HCT116 (cell line): ENCODE data around the gene AVPR1B. TPM values are rescaled to one million over a fixed set of nuclear protein-coding genes. Genes with fewer than 3 reads are reported as not detected.

Experiments used
- ATAC-seq: fragments of 200-7000 bp; cut with Tn5 transposase; 2 replicates; pipeline ENCODE4 v1.9.1; 2020; ENCODE audit warnings: mild to moderate bottlenecking, moderate library complexity
- BruUV-seq: library from RNA; stranded (reverse); fragments of 400-500 nt; replicated peaks from 2 replicates; lab custom pipeline; 2021; lab: Mats Ljungman, UMichigan
- CTCF ChIA-PET: fragments of 300-600 bp; sonication (Branson Sonifier 250); formaldehyde crosslinking; loops from one replicate; lab custom pipeline; 2021; ENCODE audit warnings: antibody characterized with exemption; lab: Charles Lee
- POLR2A ChIA-PET: fragments of 300-600, 350-600 bp; sonication (Branson Sonifier 250); formaldehyde crosslinking; loops from one replicate; lab custom pipeline; 2021; ENCODE audit warnings: antibody characterized with exemption; lab: Charles Lee
- RAD21 ChIA-PET, 2 experiments: fragments of 300-600 bp; sonication (Branson Sonifier 250); formaldehyde crosslinking; loops; one replicate each; lab custom pipeline; 2023; ENCODE audit warnings: low total read pairs in 2 of 2; ENCODE audit not compliant: uncharacterized antibody in 2 of 2, unreplicated experiment in 2 of 2, low non-redundant PET in 1 of 2; lab: Charles Lee
- DNase-seq: peaks from one replicate; pipeline ENCODE4 v3.0.0-alpha.2; 2010; ENCODE audit warnings: low read depth, low spot score
- H2AFZ ChIP-seq: fragments of 200-600 bp; shearing (Covaris generic), sonication (generic); 2 replicates; pipeline ENCODE4 v1.6.1; 2017; ENCODE audit warnings: low read depth, mixed run types, mixed read lengths, antibody characterized with exemption, low read length; ENCODE audit not compliant: poor library complexity, severe bottlenecking
- H3K27ac ChIP-seq: 2 replicates; pipeline ENCODE4 v1.5.1; 2012; ENCODE audit warnings: low read depth, low read length
- H3K27me3 ChIP-seq: fragments of 200-600 bp; sonication (generic); 2 replicates; pipeline ENCODE4 v1.6.1; 2016; ENCODE audit warnings: mixed run types, low read length, mixed read lengths; ENCODE audit not compliant: insufficient read depth
- H3K36me3 ChIP-seq, 2 experiments: fragments of 200-500 bp in 1 of 2; fragments of 200-600 bp in 1 of 2; sonication (Bioruptor generic) in 1 of 2; sonication (generic) in 1 of 2; 2 replicates each; pipeline versions ENCODE4 v1.5.1 to v1.6.1; 2014 to 2016; ENCODE audit warnings: low read length in 2 of 2, inconsistent platforms in 1 of 2, mixed read lengths in 1 of 2, mixed run types in 1 of 2; ENCODE audit not compliant: insufficient read depth in 2 of 2, control insufficient read depth in 1 of 2
- H3K4me1 ChIP-seq, 2 experiments: fragments of 200-600 bp in 1 of 2; sonication (generic) in 1 of 2; 2 replicates each; pipeline versions ENCODE4 v1.5.1 to v1.6.1; 2012 to 2017; ENCODE audit warnings: low read length in 2 of 2, inconsistent platforms in 1 of 2, mild to moderate bottlenecking in 1 of 2, mixed read lengths in 1 of 2, mixed run types in 1 of 2, moderate library complexity in 1 of 2; ENCODE audit not compliant: insufficient read depth in 2 of 2, control insufficient read depth in 1 of 2
- H3K4me2 ChIP-seq: fragments of 200-600 bp; sonication (generic); 2 replicates; pipeline ENCODE4 v1.6.1; 2017; ENCODE audit warnings: mixed run types, low read length, mixed read lengths
- H3K4me3 ChIP-seq, 2 experiments: fragments of 200-600 bp in 1 of 2; sonication (generic) in 1 of 2; replicated peaks in 1 of 2; 2 replicates each; pipeline ENCODE4 v1.5.1; 2011 to 2016; ENCODE audit warnings: low read length in 2 of 2, control low read depth in 1 of 2, low read depth in 1 of 2, mild to moderate bottlenecking in 1 of 2, mixed read lengths in 1 of 2, mixed run types in 1 of 2
- H3K79me2 ChIP-seq: fragments of 200-600 bp; sonication (generic); 2 replicates; pipeline ENCODE4 v1.6.1; 2017; ENCODE audit warnings: mild to moderate bottlenecking, mixed run types, low read length, moderate library complexity, mixed read lengths; ENCODE audit not compliant: insufficient read depth
- H3K9ac ChIP-seq: fragments of 200-600 bp; sonication (generic); 2 replicates; pipeline ENCODE4 v1.6.1; 2016; ENCODE audit warnings: low read length, mixed read lengths
- H3K9me2 ChIP-seq: fragments of 200-600 bp; sonication (generic), shearing (Covaris generic); 2 replicates; pipeline ENCODE4 v1.6.1; 2017; ENCODE audit warnings: mixed run types, mild to moderate bottlenecking, moderate library complexity; ENCODE audit not compliant: insufficient read depth
- H3K9me3 ChIP-seq, 2 experiments: fragments of 200-500 bp in 1 of 2; fragments of 200-600 bp in 1 of 2; sonication (Bioruptor generic) in 1 of 2; sonication (generic) in 1 of 2; 2 replicates each; pipeline ENCODE4 v1.6.1; 2014 to 2017; ENCODE audit warnings: low read length in 2 of 2, mixed read lengths in 2 of 2, inconsistent platforms in 1 of 2, low read depth in 1 of 2, mild to moderate bottlenecking in 1 of 2, mixed run types in 1 of 2, moderate library complexity in 1 of 2; ENCODE audit not compliant: control insufficient read depth in 1 of 2, insufficient read depth in 1 of 2
- H4K20me1 ChIP-seq: fragments of 200-600 bp; sonication (generic), shearing (Covaris generic); 2 replicates; pipeline ENCODE4 v1.6.1; 2017; ENCODE audit warnings: mixed run types, mild to moderate bottlenecking, moderate library complexity; ENCODE audit not compliant: insufficient read depth
- ATF3 ChIP-seq: IDR thresholded peaks from 2 replicates; pipeline ENCODE4 v1.6.1; 2012
- CBX3 ChIP-seq: IDR thresholded peaks from 2 replicates; pipeline ENCODE4 v1.6.1; 2012; ENCODE audit warnings: low read depth
- CTCF ChIP-seq, 3 experiments: fragments of 200-600 bp in 1 of 3; sonication (generic) in 1 of 3; IDR thresholded peaks in 2 of 3; conservative IDR thresholded peaks in 1 of 3; 2 replicates each; pipeline ENCODE4 v1.5.1; 2012 to 2017; ENCODE audit warnings: low read depth in 2 of 3, low read length in 2 of 3, antibody characterized with exemption in 1 of 3, borderline replicate concordance in 1 of 3, control low read depth in 1 of 3, mild to moderate bottlenecking in 1 of 3, mixed read lengths in 1 of 3, mixed run types in 1 of 3, moderate library complexity in 1 of 3; ENCODE audit not compliant: insufficient read depth in 1 of 3
- ELF1 ChIP-seq: IDR thresholded peaks from 2 replicates; pipeline ENCODE4 v1.6.1; 2012; ENCODE audit warnings: low read depth, borderline replicate concordance
- EZH2 ChIP-seq: fragments of 200-600 bp; sonication (generic); IDR thresholded peaks from 2 replicates; pipeline ENCODE4 v1.6.1; 2017; ENCODE audit warnings: antibody characterized with exemption, mixed run types
- FOSL1 ChIP-seq: IDR thresholded peaks from 2 replicates; pipeline ENCODE4 v1.6.1; 2012; ENCODE audit warnings: low read depth
- JUND ChIP-seq: IDR thresholded peaks from 2 replicates; pipeline ENCODE4 v1.6.1; 2012
- MAX ChIP-seq: IDR thresholded peaks from 2 replicates; pipeline ENCODE4 v1.6.1; 2012
- POLR2A ChIP-seq: IDR thresholded peaks from 2 replicates; pipeline ENCODE4 v1.7.0; 2011; ENCODE audit warnings: borderline replicate concordance; ENCODE audit not compliant: insufficient read depth, insufficient read length; ENCODE audit errors: extremely low read depth
- RAD21 ChIP-seq: IDR thresholded peaks from 2 replicates; pipeline ENCODE4 v1.6.1; 2012; ENCODE audit warnings: low read depth, mild to moderate bottlenecking
- REST ChIP-seq: IDR thresholded peaks from 2 replicates; pipeline ENCODE4 v1.6.1; 2012; ENCODE audit warnings: low read depth
- SIN3A ChIP-seq: IDR thresholded peaks from 2 replicates; pipeline ENCODE4 v1.6.1; 2012; ENCODE audit warnings: low read depth
- SP1 ChIP-seq: IDR thresholded peaks from 2 replicates; pipeline ENCODE4 v1.6.1; 2012; ENCODE audit warnings: low read depth
- SRF ChIP-seq: IDR thresholded peaks from 2 replicates; pipeline ENCODE4 v1.6.1; 2012; ENCODE audit warnings: low read depth
- YY1 ChIP-seq: IDR thresholded peaks from 2 replicates; pipeline ENCODE4 v1.6.1; 2011; ENCODE audit warnings: low read length, low read depth, moderate library complexity, mild to moderate bottlenecking; ENCODE audit not compliant: insufficient replicate concordance; ENCODE audit errors: extremely low read depth
- ZBTB33 ChIP-seq: IDR thresholded peaks from 2 replicates; pipeline ENCODE4 v1.6.1; 2011; ENCODE audit warnings: mild to moderate bottlenecking, low read length, moderate library complexity; ENCODE audit not compliant: insufficient replicate concordance; ENCODE audit errors: extremely low read depth
- ZFX ChIP-seq: fragments of 450-650 bp; IDR thresholded peaks from 2 replicates; pipeline ENCODE4 v1.6.1; 2017
- intact Hi-C: fragments of 100-400 bp; cut with micrococcal nuclease; formaldehyde crosslinking; loops from 2 replicates; pipeline ENCODE4 v1.10.0; 2022
- total RNA-seq: library from RNA; stranded (reverse); gene quantifications from one replicate; pipeline ENCODE4 v1.2.1, GENCODE V29; 2021; ENCODE audit not compliant: unreplicated experiment

Gene AVPR1B
- total RNA-seq, 1 experiment from 2014 or later: not detected

GRCh38 chr1:206087091-206087490, 30.1 kb downstream of the AVPR1B start:
- TF ChIP-seq ATF3 (no peak), ZBTB33 (no peak), CBX3 (no peak), POLR2A (no peak), ELF1 (no peak), SRF (no peak), YY1 (no peak), EZH2 (no peak), FOSL1 (no peak), ZFX (no peak), CTCF (IDR thresholded peaks at IDR 0.05 in 2 of 3, conservative IDR thresholded peaks at IDR 0.05 in 1 of 3; ENCODE audit: borderline replicate concordance in 1 of 3, insufficient read depth in 1 of 3, low read depth in 2 of 3, low read length in 2 of 3) (no peak), SP1 (no peak), JUND (no peak), REST (no peak), RAD21 (no peak), SIN3A (no peak), MAX (no peak)
- TF ChIP-seq, all 23 proteins: peak for 0
- no TSS peak for BruUV-seq
- H3K9me3 ChIP-seq: no peaks in the 10 kb centered on the region
- no peaks in the 10 kb centered on the region for H3K36me3 ChIP-seq
- ChIA-PET POLR2A (no interaction called here), RAD21 (no interaction called here), CTCF (no interaction called here)
- H4K20me1 ChIP-seq: no peaks in the 10 kb centered on the region
- H3K79me2 ChIP-seq: no peaks in the 10 kb centered on the region
- H3K9me2 ChIP-seq: no peaks in the 10 kb centered on the region
- 0 out of 4 replicates have a peak, but pooled peaks cover 0 to 3% of the 10 kb centered on the region in 2 experiments for H3K4me1 ChIP-seq
- no peak overlapping the region for H3K4me2 ChIP-seq
- DNase-seq (no peak), ATAC-seq (no peak)
- H3K4me3 ChIP-seq: no peak overlapping the region
- intact Hi-C loops: no loop called here
- no peaks in the 10 kb centered on the region for H3K27me3 ChIP-seq
- H3K27ac ChIP-seq: no peak overlapping the region
- no peak overlapping the region for H3K9ac ChIP-seq
- H2AFZ ChIP-seq: no peak overlapping the region
